ENCODE results near the gene PGK2. TPM values are rescaled to one million over a fixed set of nuclear protein-coding genes. Genes with fewer than 3 reads are reported as not detected.

The PGK2 gene
- total RNA-seq, 4 donors from 2014 or later = 0.14 TPM; not detected in 3

- TF ChIP-seq POLR2A (IDR thresholded peaks at IDR 0.05) = no peak
- TF ChIP-seq, protein P1, sequence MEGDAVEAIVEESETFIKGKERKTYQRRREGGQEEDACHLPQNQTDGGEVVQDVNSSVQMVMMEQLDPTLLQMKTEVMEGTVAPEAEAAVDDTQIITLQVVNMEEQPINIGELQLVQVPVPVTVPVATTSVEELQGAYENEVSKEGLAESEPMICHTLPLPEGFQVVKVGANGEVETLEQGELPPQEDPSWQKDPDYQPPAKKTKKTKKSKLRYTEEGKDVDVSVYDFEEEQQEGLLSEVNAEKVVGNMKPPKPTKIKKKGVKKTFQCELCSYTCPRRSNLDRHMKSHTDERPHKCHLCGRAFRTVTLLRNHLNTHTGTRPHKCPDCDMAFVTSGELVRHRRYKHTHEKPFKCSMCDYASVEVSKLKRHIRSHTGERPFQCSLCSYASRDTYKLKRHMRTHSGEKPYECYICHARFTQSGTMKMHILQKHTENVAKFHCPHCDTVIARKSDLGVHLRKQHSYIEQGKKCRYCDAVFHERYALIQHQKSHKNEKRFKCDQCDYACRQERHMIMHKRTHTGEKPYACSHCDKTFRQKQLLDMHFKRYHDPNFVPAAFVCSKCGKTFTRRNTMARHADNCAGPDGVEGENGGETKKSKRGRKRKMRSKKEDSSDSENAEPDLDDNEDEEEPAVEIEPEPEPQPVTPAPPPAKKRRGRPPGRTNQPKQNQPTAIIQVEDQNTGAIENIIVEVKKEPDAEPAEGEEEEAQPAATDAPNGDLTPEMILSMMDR (IDR thresholded peaks at IDR 0.05) = no peak
- no peaks in the 10 kb centered on the region for H3K9me3 ChIP-seq
- H3K27ac ChIP-seq = no peak overlapping the region
- no peak overlapping the region for H3K4me3 ChIP-seq
- H3K36me3 ChIP-seq = no peaks in the 10 kb centered on the region
- no peak for DNase-seq
- no peaks in the 10 kb centered on the region for H3K27me3 ChIP-seq
- no peaks in the 10 kb centered on the region for H3K4me1 ChIP-seq
- intact Hi-C loops (cut with DNase I; ENCODE audit: low total_unique reads) = no loop called here
These were observed 43.7 kb downstream of the PGK2 start for GRCh38 chr6:49743429-49743828.

DNA sequence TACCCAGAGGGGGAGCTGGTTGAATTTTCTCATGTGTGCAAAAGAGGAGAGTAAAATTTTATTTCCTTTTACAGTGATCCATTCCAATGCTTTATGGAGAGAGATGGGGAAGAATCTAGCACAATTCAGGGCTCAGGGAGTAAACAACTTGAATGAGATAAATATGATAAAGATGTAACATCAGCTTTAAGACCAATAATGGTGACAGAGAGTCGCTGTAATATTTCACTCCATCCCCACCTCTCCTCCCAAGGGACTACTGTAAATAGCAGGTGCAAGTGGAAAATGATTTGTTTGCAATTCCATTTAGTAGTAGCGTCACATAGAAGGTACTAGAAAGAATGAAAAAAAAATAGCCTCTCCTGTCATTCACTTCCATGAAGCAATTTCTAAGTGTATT, 47.7 kb downstream of the PGK2 start:
- no peak overlapping the region for H3K27ac ChIP-seq
- intact Hi-C loops (cut with DNase I; ENCODE audit: low total_unique reads) = no loop called here
- no peaks in the 10 kb centered on the region for H3K36me3 ChIP-seq
- no peak overlapping the region for H3K4me3 ChIP-seq
- H3K9me3 ChIP-seq = no peaks in the 10 kb centered on the region
- H3K27me3 ChIP-seq = no peaks in the 10 kb centered on the region
- DNase-seq = no peak
- no peaks in the 10 kb centered on the region for H3K4me1 ChIP-seq
- TF ChIP-seq POLR2A (IDR thresholded peaks at IDR 0.05) = no peak
- TF ChIP-seq, protein P1 (IDR thresholded peaks at IDR 0.05) = no peak

- H3K4me3 ChIP-seq = no peak overlapping the region
- no peaks in the 10 kb centered on the region for H3K27me3 ChIP-seq
- no peak for DNase-seq
- intact Hi-C loops (cut with DNase I; ENCODE audit: low total_unique reads) = no loop called here
- TF ChIP-seq POLR2A (IDR thresholded peaks at IDR 0.05) = no peak
- TF ChIP-seq, protein P1 (IDR thresholded peaks at IDR 0.05) = no peak
- H3K36me3 ChIP-seq = no peaks in the 10 kb centered on the region
- H3K9me3 ChIP-seq = no peaks in the 10 kb centered on the region
- H3K27ac ChIP-seq = no peak overlapping the region
- no peaks in the 10 kb centered on the region for H3K4me1 ChIP-seq
These were observed 51.0 kb downstream of the PGK2 start for GRCh38 chr6:49736017-49736508.

Other genes with a start within 250 kb of the PGK2 start
- 10 to 100 TPM in 1 of 4 donors, 1 to 10 TPM in 2, under 1 TPM in 1; 0.88 to 18.1 (median 3.5) TPM for gene C6orf141, start 236.6 kb downstream of the PGK2 start, total RNA-seq
- 1 to 10 TPM in 1 of 4 donors, not detected in 3; 3.2 TPM for gene RHAG, start 150.4 kb downstream of the PGK2 start, total RNA-seq
- not detected for gene CRISP2, start 73.7 kb downstream of the PGK2 start, total RNA-seq
- 1 to 10 TPM in 1 of 4 donors, under 1 TPM in 1, not detected in 2; 0.35 to 1.7 TPM for gene CRISP3, start 42.9 kb downstream of the PGK2 start, total RNA-seq
- gene CRISP1, start 79.2 kb upstream of the PGK2 start, total RNA-seq = not detected
- gene DEFB114, start 176.9 kb upstream of the PGK2 start, total RNA-seq = not detected
- gene DEFB113, start 182.3 kb upstream of the PGK2 start, total RNA-seq = not detected
- not detected for gene DEFB110, start 234.7 kb upstream of the PGK2 start, total RNA-seq